Measurements from ENCODE around the gene IMP4.

The IMP4 gene

GRCh38 chr2:130358420-130359350, 16.0 kb downstream of the IMP4 start:
- no peak for DNase-seq

GRCh38 chr2:130359466-130359865, 16.8 kb downstream of the IMP4 start:
- DNase-seq, result no peak

DNA sequence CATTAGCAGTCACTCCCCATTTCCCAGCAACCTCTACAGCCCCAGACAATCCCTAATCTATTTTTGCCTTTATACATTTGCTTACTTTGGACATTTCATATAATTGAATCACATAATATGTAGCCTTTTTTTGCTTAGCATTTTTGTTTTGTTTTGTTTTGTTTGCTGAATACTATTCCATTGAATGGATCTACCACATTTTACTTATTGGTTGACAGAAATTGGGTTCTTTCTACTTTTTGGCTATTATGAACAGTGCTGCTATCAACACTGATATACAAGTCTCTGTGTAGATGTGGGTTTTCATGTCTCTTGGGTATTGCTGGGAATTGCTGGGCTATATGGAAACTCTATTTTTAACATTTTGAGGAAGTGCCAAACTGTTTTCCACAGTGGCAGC, 20.8 kb downstream of the IMP4 start:
- no peak for DNase-seq

DNA sequence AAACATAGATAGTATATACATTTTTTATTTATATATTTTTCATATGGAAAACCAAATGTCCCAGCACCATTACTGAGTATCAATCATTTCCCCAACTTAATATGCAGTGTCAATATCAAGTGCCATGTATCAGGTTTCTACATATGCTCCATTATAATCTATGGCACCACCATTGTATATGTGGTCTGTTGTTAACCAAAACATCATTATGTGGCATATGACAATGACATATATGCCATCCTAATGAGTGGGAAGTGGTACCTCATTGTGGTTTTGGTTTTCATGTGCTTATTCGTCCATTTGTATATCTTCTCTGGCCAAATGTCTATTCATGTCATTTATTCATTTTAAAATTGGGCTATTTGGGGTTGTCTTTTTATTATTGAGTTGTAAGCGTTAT, 22.4 kb downstream of the IMP4 start:
- DNase-seq, result no peak

GRCh38 chr2:130365963-130366362, 23.3 kb downstream of the IMP4 start:
- DNase-seq, result no peak

- DNase-seq, result no peak
Observed at GRCh38 chr2:130366720-130367119, 24.0 kb downstream of the IMP4 start.

- DNase-seq, result no peak
Observed at GRCh38 chr2:130368786-130369185, 26.1 kb downstream of the IMP4 start.

GRCh38 chr2:130369311-130369964, 26.7 kb downstream of the IMP4 start:
- no peak for DNase-seq

DNA sequence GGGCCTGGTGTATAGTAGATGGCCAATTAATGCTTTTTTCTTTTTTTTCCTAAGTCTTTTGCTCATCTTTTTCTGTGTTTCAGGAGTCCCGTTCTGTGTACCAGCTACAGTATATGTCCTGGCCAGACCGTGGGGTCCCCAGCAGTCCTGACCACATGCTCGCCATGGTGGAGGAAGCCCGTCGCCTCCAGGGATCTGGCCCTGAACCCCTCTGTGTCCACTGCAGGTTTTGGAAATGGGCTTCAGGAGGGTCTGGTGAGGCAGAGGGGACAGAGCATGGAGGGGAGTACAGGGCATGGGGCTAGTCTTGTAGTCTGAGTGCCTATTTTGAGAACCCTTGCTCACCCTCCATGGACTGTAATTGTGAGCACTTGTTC, 27.3 kb downstream of the IMP4 start:
- no peak for DNase-seq

DNA sequence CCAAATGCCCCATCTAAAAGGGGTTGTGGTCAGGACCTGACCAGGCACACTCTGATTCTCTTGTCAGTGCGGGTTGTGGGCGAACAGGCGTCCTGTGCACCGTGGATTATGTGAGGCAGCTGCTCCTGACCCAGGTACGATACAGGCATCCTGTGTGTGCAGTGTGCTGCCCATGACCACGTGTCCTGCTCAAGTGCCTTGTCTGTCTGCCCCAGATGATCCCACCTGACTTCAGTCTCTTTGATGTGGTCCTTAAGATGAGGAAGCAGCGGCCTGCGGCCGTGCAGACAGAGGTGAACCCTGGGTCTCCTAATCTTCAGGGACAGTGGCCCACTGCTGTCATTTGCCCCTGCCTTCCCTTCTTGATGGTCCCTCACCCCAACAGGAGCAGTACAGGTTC, 27.8 kb downstream of the IMP4 start:
- no peak for DNase-seq

DNA sequence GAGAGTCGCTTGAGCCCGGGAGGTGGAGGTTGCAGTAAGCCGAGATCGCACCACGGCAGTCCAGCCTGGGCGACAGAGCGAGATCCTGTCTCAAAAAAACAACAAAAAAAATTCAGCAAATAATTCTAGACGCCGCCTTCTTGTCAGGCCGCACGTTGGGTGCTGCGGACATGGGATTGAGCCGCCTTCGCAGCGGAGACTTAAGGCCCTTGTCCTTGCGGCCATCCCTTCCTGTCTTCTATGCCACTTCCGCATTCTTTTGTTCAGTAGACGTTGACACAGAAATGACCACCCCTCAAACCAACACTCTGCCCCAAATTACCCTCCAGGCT, 29.0 kb downstream of the IMP4 start:
- DNase-seq, result no peak

- DNase-seq, result peak; percentile 43
Observed at GRCh38 chr2:130372055-130372832, 29.5 kb downstream of the IMP4 start.

GRCh38 chr2:130372833-130373807, 30.4 kb downstream of the IMP4 start:
- DNase-seq, result no peak

- no peak for DNase-seq
Observed at GRCh38 chr2:130373808-130374365, 31.2 kb downstream of the IMP4 start.

DNA sequence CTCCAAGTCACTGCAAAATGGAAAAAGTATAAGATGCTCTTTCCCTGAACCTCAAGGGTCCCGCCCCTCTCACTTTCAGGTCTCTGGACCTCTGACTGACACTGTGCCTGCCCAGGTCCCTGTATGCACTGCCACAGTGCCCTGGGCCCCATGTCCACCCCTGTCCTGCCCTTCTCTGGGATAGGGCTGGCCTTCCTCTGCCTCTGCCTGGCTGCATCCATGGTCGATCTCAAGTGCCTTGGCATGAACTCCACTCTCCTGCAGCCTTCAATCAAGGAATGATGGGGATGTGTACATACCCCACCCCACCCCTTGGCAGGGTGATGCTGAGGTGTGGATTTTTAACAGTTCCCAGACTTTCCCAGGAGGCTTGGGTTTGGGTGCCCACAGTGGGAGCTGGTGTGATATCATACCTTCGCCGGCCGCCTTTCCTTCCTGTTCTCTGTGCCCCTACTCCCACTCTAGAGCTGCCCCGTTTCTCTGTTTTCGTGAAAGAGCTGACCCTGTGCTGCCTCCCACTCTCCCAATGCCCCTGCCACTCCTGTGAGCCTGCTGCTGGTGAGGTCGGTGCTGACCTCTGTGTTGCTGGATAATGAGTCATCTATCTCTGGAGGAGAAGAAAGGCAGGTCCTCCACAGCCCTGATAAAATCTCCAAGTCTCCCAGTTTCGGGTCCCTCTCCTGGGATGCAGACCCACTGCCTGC, 32.0 kb downstream of the IMP4 start:
- DNase-seq, result no peak

GRCh38 chr2:130375291-130376266, 32.9 kb downstream of the IMP4 start:
- DNase-seq, result no peak

GRCh38 chr2:130376433-130377293, 34.0 kb downstream of the IMP4 start:
- DNase-seq, result no peak

DNA sequence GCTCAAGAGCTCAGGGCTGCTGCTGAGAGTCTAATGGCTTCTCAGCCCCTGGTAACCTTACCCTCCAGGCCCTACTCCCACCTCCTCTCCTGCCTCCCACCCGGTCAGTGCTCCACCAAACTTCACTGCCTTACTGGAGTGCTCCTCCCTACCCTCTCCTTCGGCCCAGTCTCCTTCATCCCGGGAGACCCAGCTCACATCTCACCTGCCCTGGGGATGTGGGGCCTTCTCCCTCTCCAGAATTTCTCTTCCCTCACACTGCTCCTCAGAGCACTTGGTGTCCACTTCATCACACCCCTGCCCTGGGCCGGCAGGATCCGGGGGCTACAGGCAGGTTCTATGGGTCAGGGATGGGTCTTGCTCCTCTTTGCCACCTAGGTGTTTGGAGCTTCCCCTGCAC, 34.8 kb downstream of the IMP4 start:
- DNase-seq, result no peak

DNA sequence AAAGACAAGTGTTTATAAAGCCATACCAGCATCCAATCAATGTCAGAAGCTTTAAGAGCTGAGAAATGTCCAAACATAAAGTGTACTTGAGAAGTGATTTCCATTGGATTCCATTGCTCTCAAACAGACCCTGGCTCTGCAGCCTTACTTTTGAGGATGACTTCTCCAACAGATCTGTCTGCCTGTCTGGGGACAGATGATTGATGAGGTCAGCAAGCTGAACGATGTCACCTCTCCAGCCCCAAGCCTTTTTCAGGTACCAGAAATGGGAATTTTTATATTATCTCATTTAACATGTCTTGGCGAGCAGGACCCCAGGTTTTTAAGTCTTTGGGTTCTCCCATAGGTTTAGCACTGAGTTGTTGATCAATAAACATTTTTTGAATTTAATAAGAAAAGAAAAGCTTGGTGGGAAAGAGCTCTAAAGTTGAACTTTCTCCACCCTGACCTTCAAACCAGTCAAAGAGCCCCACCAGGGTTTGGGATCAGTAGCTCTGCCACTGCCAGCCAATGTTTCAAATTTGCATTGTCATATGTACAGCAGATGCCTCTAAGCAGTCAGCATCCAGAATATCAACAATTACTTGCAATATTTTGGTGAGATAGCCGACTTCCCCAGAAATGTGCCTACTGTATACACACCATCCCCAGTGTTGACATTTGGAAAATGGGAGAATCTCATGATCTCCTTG, 35.7 kb downstream of the IMP4 start:
- no peak for DNase-seq
